Ureter (tissue), 1 donor: ENCODE data around the gene FALEC. TPM values are rescaled to one million over a fixed set of nuclear protein-coding genes. Genes with fewer than 3 reads are reported as not detected.
A peak's percentile ranks its signal among the peaks of the same experiment; 100 is the strongest.

Source experiments
- DNase-seq: peaks from one replicate; pipeline ENCODE4 v3.0.0-alpha.2; 2020; ENCODE audit warnings: low spot score
- total RNA-seq: library from RNA; stranded (reverse); gene quantifications from one replicate; pipeline ENCODE4 v1.2.4, GENCODE V29; 2023
- donor health status: DM: yes; HTN: yes; CAD: no.

Gene FALEC
- total RNA-seq, 1 donor from 2014 or later, result not detected

- DNase-seq, result no peak
Observed at GRCh38 chr1:150511985-150512660, 3.4 kb upstream of the FALEC start.

- DNase-seq, result no peak
Observed at GRCh38 chr1:150512846-150513245, 2.7 kb upstream of the FALEC start.

- no peak for DNase-seq
Observed at GRCh38 chr1:150513351-150513791, 2.2 kb upstream of the FALEC start.

GRCh38 chr1:150514260-150514659, 1.3 kb upstream of the FALEC start:
- DNase-seq, result no peak

GRCh38 chr1:150514913-150515327, 632 bp upstream of the FALEC start:
- DNase-seq, result no peak

GRCh38 chr1:150516050-150516591, 569 bp downstream of the FALEC start:
- DNase-seq, result no peak

- no peak for DNase-seq
Observed at GRCh38 chr1:150516616-150517015, 1.1 kb downstream of the FALEC start.

- DNase-seq, result no peak
Observed at GRCh38 chr1:150521196-150521968, 5.8 kb downstream of the FALEC start.

GRCh38 chr1:150525348-150525747, 9.8 kb downstream of the FALEC start:
- no peak for DNase-seq

GRCh38 chr1:150528196-150528595, 12.6 kb downstream of the FALEC start:
- no peak for DNase-seq

GRCh38 chr1:150529017-150529416, 13.5 kb downstream of the FALEC start:
- DNase-seq, result no peak

- DNase-seq, result no peak
Observed at GRCh38 chr1:150530491-150531159, 15.1 kb downstream of the FALEC start.

GRCh38 chr1:150532860-150533259, 17.3 kb downstream of the FALEC start:
- DNase-seq, result no peak

- DNase-seq, result no peak
Observed at GRCh38 chr1:150534002-150534401, 18.4 kb downstream of the FALEC start.

GRCh38 chr1:150535511-150536287, 20.1 kb downstream of the FALEC start:
- no peak for DNase-seq

- no peak for DNase-seq
Observed at GRCh38 chr1:150536836-150537731, 21.5 kb downstream of the FALEC start.

- peak; percentile 77 for DNase-seq
Observed at GRCh38 chr1:150537732-150538684, 22.5 kb downstream of the FALEC start.

- DNase-seq, result no peak
Observed at GRCh38 chr1:150543500-150544143, 28.1 kb downstream of the FALEC start.

- DNase-seq, result no peak
Observed at GRCh38 chr1:150544204-150544603, 28.7 kb downstream of the FALEC start.
